Measurements from ENCODE around the gene TIMM21.

Gene TIMM21

DNA sequence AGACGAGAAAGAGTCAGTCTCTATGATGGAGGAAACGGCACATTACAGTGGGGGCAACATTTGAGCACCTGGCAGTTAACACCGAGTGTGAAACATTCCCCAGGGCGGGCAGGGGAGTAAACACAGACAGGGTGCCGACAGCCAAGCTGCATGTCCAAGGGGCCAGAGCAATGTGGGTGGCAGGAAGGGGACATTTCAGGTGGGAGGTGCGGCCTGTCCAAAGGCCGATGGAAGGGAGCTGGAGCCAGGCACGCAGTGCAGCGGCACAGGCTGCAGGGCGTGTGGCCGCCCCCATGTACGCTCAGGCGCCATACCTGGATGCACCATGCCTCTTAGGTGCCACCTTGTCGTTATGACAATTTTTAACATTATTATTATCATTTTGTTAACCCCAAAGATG is 43.3 kb downstream of the TIMM21 start:
- no peak for DNase-seq (ENCODE audit: low read depth, low spot score)

DNA sequence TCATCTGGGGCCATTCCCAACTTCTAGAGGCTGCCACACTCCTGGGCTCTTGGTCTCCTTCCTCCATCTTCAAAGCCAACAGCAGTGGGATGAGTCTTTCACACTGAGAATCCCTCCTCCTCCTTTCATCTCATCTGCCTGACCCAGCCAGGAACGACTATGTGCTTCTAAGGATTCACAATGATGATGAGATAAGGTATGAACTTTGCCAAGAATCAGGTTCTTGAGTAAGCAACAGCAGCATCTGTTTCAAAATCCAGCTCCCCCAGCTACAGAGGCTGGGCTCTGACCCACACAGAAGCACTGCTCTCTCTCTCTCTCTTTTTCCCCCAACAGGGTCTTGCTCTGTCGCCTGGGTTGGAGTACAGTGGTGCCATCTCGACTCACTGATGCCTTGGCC is 46.4 kb downstream of the TIMM21 start:
- no peak for DNase-seq (ENCODE audit: low read depth, low spot score)

DNA sequence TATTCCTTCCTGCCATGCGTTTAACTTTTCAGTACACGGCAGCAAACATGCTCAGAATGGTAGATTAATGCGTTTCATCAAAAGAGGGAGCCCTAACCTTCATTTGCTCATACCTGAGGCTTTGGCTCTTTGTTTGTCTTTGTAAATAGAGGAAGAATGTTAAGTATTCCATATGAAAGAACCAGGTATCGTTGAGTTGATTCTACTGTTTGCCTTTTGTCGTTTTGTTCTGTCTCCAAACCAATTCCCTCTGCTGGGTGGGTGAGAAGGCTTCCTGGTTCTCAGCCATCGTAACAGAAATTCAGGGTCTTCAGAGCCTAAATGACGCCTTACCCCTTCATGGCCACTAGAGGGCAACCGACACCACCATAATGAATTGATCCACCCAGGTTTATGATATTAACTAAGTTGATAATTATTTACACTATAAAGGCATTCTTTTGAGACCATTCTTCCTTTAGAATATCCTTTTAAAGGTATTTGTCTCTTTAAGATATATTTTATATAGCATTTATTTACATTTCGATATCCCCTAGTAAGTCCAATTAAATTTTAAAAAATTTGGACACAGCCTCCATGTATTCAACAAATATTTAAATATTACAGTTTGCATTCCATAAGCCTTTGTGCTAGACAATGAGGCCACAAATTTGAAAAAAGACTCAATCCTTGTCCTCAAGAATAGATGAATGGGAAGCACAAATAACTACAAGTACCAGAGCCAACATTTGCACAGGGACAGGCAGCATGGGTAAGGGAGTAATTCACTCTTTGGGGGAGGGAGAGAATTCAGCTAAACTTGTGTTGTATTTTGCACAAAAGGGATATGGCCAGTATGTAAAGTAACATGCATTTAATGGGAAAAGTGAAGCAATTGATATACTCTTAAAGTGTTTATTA is 48.1 kb downstream of the TIMM21 start:
- peak; percentile 80 for DNase-seq (ENCODE audit: low read depth, low spot score)

DNA sequence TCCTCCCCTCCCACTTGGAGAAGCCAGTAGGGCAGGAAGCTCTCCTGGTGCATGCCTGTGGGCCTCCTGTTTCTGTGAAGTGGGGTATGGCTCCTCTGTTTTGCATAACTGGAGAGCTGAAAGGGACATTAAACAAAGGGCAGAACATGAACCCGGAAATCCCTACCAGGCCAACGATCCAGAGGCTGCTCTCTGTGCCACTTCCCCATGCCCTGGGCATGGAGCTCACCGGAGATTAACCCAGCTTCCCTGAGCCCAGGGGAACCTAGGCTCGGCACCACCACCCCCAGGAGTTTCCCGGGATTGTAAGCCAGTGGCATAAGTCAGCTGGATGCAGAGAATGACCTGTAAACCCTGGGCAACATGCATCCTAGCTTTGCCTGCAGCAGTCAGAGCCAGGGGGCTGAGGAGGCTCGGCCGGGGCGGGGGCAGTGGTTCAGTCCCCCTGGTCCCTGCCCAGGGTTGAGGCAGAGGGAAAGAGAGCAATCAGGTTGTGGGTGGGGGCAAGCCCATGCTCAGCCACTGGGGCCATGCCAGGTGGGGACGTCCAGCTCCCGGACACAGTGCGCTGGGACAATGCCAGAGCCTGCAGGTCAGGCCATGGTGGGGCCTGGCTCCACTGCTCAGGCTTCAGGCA is 49.5 kb downstream of the TIMM21 start:
- no peak for DNase-seq (ENCODE audit: low read depth, low spot score)

DNA sequence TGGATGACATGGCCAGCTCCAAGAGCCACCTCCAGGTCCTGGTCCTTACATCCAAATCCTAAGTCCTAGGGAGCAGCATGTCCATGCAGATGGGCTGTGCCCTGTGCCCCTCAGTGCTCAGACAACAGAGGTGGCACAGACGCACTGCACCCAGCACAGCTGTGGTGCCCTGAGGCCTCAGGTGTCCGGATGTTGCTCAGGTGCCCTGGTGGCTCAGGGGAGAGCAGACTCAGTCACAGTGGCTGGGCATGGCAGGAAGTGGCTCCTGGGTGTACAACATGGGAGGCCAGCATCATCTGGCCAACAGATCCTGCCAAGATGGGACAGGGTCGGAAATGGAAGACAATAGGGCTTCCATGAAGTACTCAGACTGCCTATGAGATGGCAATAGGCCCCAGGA is 50.1 kb downstream of the TIMM21 start:
- DNase-seq (ENCODE audit: low read depth, low spot score), result no peak

DNA sequence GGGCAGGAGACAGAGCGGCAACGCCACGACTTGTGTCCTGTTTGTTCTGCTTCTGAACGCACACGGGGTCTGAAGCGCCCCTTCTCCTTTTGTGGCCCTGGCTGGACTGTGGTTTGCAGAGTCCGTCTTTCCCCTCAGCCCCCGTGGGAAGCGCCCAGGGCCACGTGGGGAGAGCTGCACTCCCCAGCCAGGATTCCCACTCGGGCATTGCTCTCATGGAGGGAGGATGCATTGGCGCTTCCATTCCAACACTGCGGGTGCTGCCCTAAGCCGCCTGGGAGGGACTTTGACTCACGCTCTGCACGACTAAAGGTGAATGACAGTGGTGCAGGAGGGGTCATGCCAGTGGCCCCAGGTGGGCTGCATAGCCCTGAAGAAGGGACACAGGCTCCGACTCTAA is 52.5 kb downstream of the TIMM21 start:
- no peak for DNase-seq (ENCODE audit: low read depth, low spot score)

DNA sequence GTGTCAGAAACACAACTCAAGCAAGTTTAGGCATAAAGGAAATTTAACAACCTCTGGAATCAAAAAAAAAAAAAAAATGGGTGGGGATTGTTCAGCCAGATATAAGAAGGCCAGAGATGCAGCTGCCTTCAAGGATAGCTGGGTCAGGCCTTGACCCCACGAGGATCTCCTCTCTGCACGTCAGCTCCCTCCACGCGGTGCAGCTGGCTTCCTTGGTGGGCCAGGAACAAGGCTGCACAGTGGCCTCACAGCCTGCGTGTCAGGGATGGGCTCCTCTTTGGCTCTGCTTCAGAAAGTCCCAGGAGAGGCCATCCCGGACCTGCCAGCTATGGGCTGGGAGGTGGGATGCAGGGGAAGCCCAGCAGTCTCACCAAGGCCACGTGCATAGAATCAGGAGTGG is 55.5 kb downstream of the TIMM21 start:
- DNase-seq (ENCODE audit: low read depth, low spot score), result no peak

DNA sequence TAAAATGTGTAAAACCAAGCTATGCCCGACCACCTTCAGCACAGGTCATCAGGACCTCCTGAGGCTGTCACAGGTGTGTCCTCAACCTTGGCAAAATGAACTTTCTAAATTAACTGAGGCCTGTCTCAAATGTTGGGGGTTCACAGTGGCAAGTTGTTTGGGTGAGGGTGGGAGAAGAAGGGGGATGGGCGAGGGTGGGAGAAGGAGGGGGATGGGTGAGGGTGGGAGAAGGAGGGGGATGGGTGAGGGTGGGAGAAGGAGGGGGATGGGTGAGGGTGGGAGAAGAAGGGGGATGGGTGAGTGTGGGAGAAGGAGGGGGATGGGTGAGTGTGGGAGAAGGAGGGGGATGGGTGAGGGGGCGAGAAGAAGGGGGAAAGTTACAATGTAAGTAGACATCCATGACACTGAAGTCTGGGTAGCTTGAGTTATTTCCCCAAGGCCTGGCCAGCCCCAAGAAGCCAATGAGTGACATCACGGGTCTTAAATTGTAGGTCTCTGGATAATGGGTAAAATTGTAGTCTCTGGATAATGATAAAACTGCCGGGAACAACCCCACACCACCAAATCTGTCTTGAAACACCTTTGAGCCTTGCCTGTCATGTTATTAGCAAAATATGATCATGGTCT is 56.3 kb downstream of the TIMM21 start:
- no peak for DNase-seq (ENCODE audit: low read depth, low spot score)

All from ELF-1 (cell line).